Esophagus squamous epithelium (tissue), 5 donors: ENCODE data around the gene IL3RA. TPM values are rescaled to one million over a fixed set of nuclear protein-coding genes. Genes with fewer than 3 reads are reported as not detected.

Source experiments
- DNase-seq: peaks from one replicate; lab custom pipeline; 2025; lab: John Stamatoyannopoulos, UW
- H3K27ac ChIP-seq, 4 donors: fragments of 200-600 bp; sonication (generic); one replicate each; pipeline ENCODE4 v1.5.1; 2016 to 2019; ENCODE audit warnings: mild to moderate bottlenecking in 1 of 4
- H3K27me3 ChIP-seq, 4 donors: fragments of 200-600 bp; sonication (generic); 1 replicate in 3 of 4; 2 replicates in 1 of 4; pipeline versions ENCODE4 v1.5.1 to v1.6.0; 2017 to 2021; ENCODE audit warnings: antibody characterized with exemption in 1 of 4
- H3K36me3 ChIP-seq, 3 donors: fragments of 200-600 bp; sonication (generic); one replicate each; pipeline ENCODE4 v1.5.1; 2016 to 2019
- H3K4me1 ChIP-seq, 3 donors: fragments of 200-600 bp; sonication (generic); one replicate each; pipeline ENCODE4 v1.5.1; 2017 to 2019
- H3K4me3 ChIP-seq, 4 donors: fragments of 200-600 bp; sonication (generic); 1 replicate in 3 of 4; 2 replicates in 1 of 4; pipeline ENCODE4 v1.5.1; 2016 to 2019; ENCODE audit warnings: mild to moderate bottlenecking in 2 of 4, moderate library complexity in 1 of 4
- H3K9me3 ChIP-seq, 3 donors: fragments of 200-600 bp; sonication (generic); one replicate each; pipeline ENCODE4 v1.5.1; 2016 to 2019
- CTCF ChIP-seq, 6 experiments: fragments of 450-650 bp in 4 of 6; fragments of 200-600 bp in 2 of 6; sonication (generic) in 2 of 6; IDR thresholded peaks; one replicate each; pipeline ENCODE4 v1.5.1; 2016 to 2019; ENCODE audit warnings: antibody characterized with exemption in 6 of 6, mild to moderate bottlenecking in 4 of 6, moderate library complexity in 4 of 6
- POLR2A ChIP-seq, 4 donors: fragments of 450-650 bp; IDR thresholded peaks; one replicate each; pipeline ENCODE4 v1.6.1; 2017; ENCODE audit warnings: antibody characterized with exemption in 4 of 4, mild to moderate bottlenecking in 4 of 4, moderate library complexity in 3 of 4
- WGBS, 2 donors: methylation state at CpG; one replicate each; pipeline ENCODE4 v1.1.5; 2018; 5-methylcytosine and 5-hydroxymethylcytosine counted together
- intact Hi-C: fragments of 100-400 bp; cut with DNase I; formaldehyde crosslinking; loops from one replicate; pipeline ENCODE4 v1.15.0; 2022
- total RNA-seq, 4 donors: library from RNA; depleted of rRNA; stranded (reverse); fragments of >200 nt; gene quantifications; one replicate each; pipeline ENCODE4 v1.1.0, GENCODE V29; 2016
- donor health status: DM: yes; HTN: yes; CAD: no.

IL3RA gene
- total RNA-seq, 4 donors from 2014 or later: 0.92 to 12.3 (median 5.9) TPM; not detected in 1

GRCh38 chrX:1395646-1396216, 59.1 kb downstream of the IL3RA start:
- intact Hi-C loops: no loop called here
- H3K27ac ChIP-seq: no peak overlapping the region
- H3K27me3 ChIP-seq: no peaks in the 10 kb centered on the region
- no peak for DNase-seq
- H3K9me3 ChIP-seq: no peaks in the 10 kb centered on the region
- TF ChIP-seq POLR2A (IDR thresholded peaks at IDR 0.05) (no peak), CTCF (IDR thresholded peaks at IDR 0.05) (no peak)
- no peak overlapping the region for H3K4me3 ChIP-seq
- WGBS, 2 donors: 96 to 97% methylated on average over 5 of the region's 5 CpGs
- peaks cover 0 to 49% (median 5%) of the 10 kb centered on the region in 3 donors for H3K36me3 ChIP-seq
- peaks cover 8 to 37% (median 10%) of the 10 kb centered on the region in 3 donors for H3K4me1 ChIP-seq

GRCh38 chrX:1397001-1397400, 60.4 kb downstream of the IL3RA start:
- H3K36me3 ChIP-seq: peaks cover 0 to 57% (median 0%) of the 10 kb centered on the region in 3 donors
- H3K4me3 ChIP-seq: no peak overlapping the region
- H3K27me3 ChIP-seq: no peaks in the 10 kb centered on the region
- TF ChIP-seq CTCF (IDR thresholded peaks at IDR 0.05) (no peak), POLR2A (IDR thresholded peaks at IDR 0.05) (no peak)
- peaks cover 4 to 33% (median 5%) of the 10 kb centered on the region in 3 donors for H3K4me1 ChIP-seq
- intact Hi-C loops: no loop called here
- no peaks in the 10 kb centered on the region for H3K9me3 ChIP-seq
- WGBS, 2 donors: no CpG with 5 or more reads among the region's 15 CpGs
- no peak overlapping the region for H3K27ac ChIP-seq
- no peak for DNase-seq

GRCh38 chrX:1397441-1398270, 61.1 kb downstream of the IL3RA start:
- intact Hi-C loops: no loop called here
- H3K27ac ChIP-seq: no peak overlapping the region
- TF ChIP-seq CTCF (IDR thresholded peaks at IDR 0.05) (no peak), POLR2A (IDR thresholded peaks at IDR 0.05) (no peak)
- H3K9me3 ChIP-seq: no peaks in the 10 kb centered on the region
- WGBS, 2 donors: 83 to 86% methylated on average over 8 to 14 of the region's 29 CpGs
- DNase-seq: no peak
- H3K36me3 ChIP-seq: peaks cover 0 to 62% (median 0%) of the 10 kb centered on the region in 3 donors
- no peak overlapping the region for H3K4me3 ChIP-seq
- H3K27me3 ChIP-seq: no peaks in the 10 kb centered on the region
- peaks cover 4 to 33% (median 5%) of the 10 kb centered on the region in 3 donors for H3K4me1 ChIP-seq

- 71 to 94% methylated on average over 6 to 11 of the region's 29 CpGs for WGBS, 2 donors
- H3K4me3 ChIP-seq: no peak overlapping the region
Measured at GRCh38 chrX:1398431-1399340, 62.1 kb downstream of the IL3RA start.

More at GRCh38 chrX:1398431-1399340, 62.1 kb downstream of the IL3RA start:
- H3K27me3 ChIP-seq: no peaks in the 10 kb centered on the region
- DNase-seq: no peak
- peaks cover 0 to 25% (median 5%) of the 10 kb centered on the region in 3 donors for H3K4me1 ChIP-seq
- H3K27ac ChIP-seq: no peak overlapping the region
- peaks cover 0 to 73% (median 9%) of the 10 kb centered on the region in 3 donors for H3K36me3 ChIP-seq
- no peaks in the 10 kb centered on the region for H3K9me3 ChIP-seq
- intact Hi-C loops: no loop called here
- TF ChIP-seq POLR2A (IDR thresholded peaks at IDR 0.05) (no peak), CTCF (IDR thresholded peaks at IDR 0.05) (no peak)
